Left hindlimb (tissue), 1 donor: ENCODE results near the gene PPM1K.

Experiments
- DNase-seq: peaks from one replicate; pipeline ENCODE4 v3.0.0-alpha.2; 2018

Gene PPM1K

GRCh38 chr4:88216395-88216794 is 68.0 kb downstream of the PPM1K start:
- no peak for DNase-seq

GRCh38 chr4:88215351-88215750 is 69.0 kb downstream of the PPM1K start:
- DNase-seq = no peak

DNA sequence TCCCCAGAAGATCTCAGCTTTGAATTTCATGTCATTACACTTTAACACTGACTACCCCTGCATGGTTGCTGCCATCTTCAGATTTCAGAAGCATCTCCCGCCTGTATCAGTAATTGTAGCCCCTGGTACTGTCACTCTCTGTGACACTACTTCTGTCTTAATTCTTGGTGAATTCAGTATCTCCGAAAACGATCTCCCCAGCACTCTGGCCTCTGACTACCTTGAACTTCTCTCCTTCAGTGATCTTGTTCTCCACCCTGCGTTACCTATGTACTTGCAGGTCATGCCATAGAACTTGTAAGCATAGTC is 72.2 kb downstream of the PPM1K start:
- DNase-seq = no peak

GRCh38 chr4:88211473-88212252 is 72.7 kb downstream of the PPM1K start:
- no peak for DNase-seq

- no peak for DNase-seq
These were observed 76.2 kb downstream of the PPM1K start for GRCh38 chr4:88208156-88208555.
